Transverse colon (tissue), 4 donors: ENCODE measurements around the gene PPDPF. TPM values are rescaled to one million over a fixed set of nuclear protein-coding genes. Genes with fewer than 3 reads are reported as not detected.
A peak's percentile ranks its signal among the peaks of the same experiment; 100 is the strongest.

Experiments
- DNase-seq: peaks from one replicate; pipeline ENCODE4 v3.0.0-alpha.2; 2019
- H3K27ac ChIP-seq, 4 donors: fragments of 200-600 bp; sonication (generic); 2 replicates each; pipeline ENCODE4 v1.5.1; 2016 to 2018; ENCODE audit warnings: inconsistent platforms in 4 of 4
- H3K27me3 ChIP-seq: fragments of 200-600 bp; sonication (generic); 2 replicates; pipeline ENCODE4 v1.5.1; 2017; ENCODE audit warnings: inconsistent platforms
- H3K36me3 ChIP-seq, 4 donors: fragments of 200-600 bp; sonication (generic); 2 replicates each; pipeline ENCODE4 v1.5.1; 2017 to 2019; ENCODE audit warnings: inconsistent platforms in 4 of 4
- H3K4me1 ChIP-seq, 4 donors: fragments of 200-600 bp; sonication (generic); 2 replicates each; pipeline ENCODE4 v1.5.1; 2017 to 2020; ENCODE audit warnings: inconsistent platforms in 4 of 4
- H3K4me3 ChIP-seq, 4 donors: fragments of 200-600 bp; sonication (generic); 1 replicate in 1 of 4; 2 replicates in 3 of 4; pipeline versions ENCODE4 v1.5.1 to v1.6.1; 2017 to 2019; ENCODE audit warnings: inconsistent platforms in 4 of 4
- H3K9me3 ChIP-seq, 2 donors: fragments of 200-600 bp; sonication (generic); 2 replicates each; pipeline ENCODE4 v1.5.1; 2017 to 2019; ENCODE audit warnings: inconsistent platforms in 2 of 2
- EP300 ChIP-seq: sonication (generic); formaldehyde crosslinking; IDR thresholded peaks from one replicate; pipeline ENCODE4 v1.6.1; 2017; ENCODE audit warnings: antibody characterized with exemption, low read depth
- POLR2A ChIP-seq: fragments of 450-650 bp; IDR thresholded peaks from one replicate; pipeline ENCODE4 v1.6.1; 2016; ENCODE audit warnings: antibody characterized with exemption, mild to moderate bottlenecking, moderate library complexity
- POLR2AphosphoS5 ChIP-seq, 3 donors: sonication (generic); formaldehyde crosslinking; IDR thresholded peaks; one replicate each; pipeline ENCODE4 v1.6.1; 2016; ENCODE audit warnings: antibody characterized with exemption in 3 of 3
- WGBS, 2 donors: methylation state at CpG; one replicate each; pipeline ENCODE4 v1.1.5; 2018; ENCODE audit warnings: low coverage in 1 of 2; 5-methylcytosine and 5-hydroxymethylcytosine counted together
- in situ Hi-C, 4 donors: fragments of 200-750 bp; cut with MboI; loops; one replicate each; pipeline versions ENCODE4 v1.15.0 to v1.15.1; 2017; ENCODE audit warnings: low sequenced_read_pairs in 3 of 4, low pct_ligation_motif_present in 1 of 4, low pct_unique_long_range_greater_than_20kb in 1 of 4
- intact Hi-C: fragments of 100-400 bp; cut with DNase I; formaldehyde crosslinking; loops from one replicate; pipeline ENCODE4 v1.15.1; 2023; ENCODE audit warnings: low total_unique reads
- total RNA-seq, 4 donors: library from RNA; depleted of rRNA; stranded (reverse); fragments of >200 nt; gene quantifications; one replicate each; pipeline ENCODE4 v1.1.0, GENCODE V29; 2016
- TF ChIP-seq, protein P1 (sequence below), 5 experiments: fragments of 200-600 bp in 3 of 5; fragments of 450-650 bp in 2 of 5; sonication (generic) in 3 of 5; IDR thresholded peaks; 1 replicate in 2 of 5; 2 replicates in 3 of 5; pipeline ENCODE4 v1.5.1; 2016 to 2017; ENCODE audit warnings: antibody characterized with exemption in 5 of 5, inconsistent platforms in 3 of 5, mild to moderate bottlenecking in 2 of 5, moderate library complexity in 1 of 5

PPDPF gene
- total RNA-seq, 4 donors from 2014 or later: 320 to 695 (median 517) TPM

DNA sequence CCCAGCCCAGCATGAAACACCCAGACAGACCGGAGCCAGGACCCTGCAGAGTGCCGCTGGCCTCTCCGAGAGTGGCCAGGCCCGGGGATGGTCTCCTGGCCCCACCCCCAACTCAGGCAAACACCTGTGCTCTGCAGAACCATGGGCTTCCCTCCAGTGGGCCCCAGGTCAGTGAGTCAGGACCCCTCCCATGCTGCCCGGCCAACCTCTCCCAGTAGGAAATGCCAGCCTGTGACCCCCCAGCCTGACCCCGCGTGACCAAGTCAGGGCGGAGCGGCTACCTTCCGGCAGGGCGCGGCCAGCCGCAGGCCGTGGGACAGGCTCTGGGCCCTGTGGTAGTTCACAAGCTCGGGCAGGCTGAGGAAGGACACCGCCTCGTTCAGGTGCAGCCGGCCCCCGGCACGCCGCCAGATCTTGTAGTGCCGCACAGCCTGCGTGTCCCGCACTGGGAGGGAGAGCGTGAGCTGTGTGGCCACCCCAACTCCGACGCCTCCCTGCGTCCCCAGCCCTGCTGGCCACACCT is 13.4 kb downstream of the PPDPF start:
- H3K27ac ChIP-seq: peak overlapping the region; percentile 85 to 97 (median 88)
- no peaks in the 10 kb centered on the region for H3K36me3 ChIP-seq
- intact Hi-C loops (loop anchor here (10.0 kb wide), 1 partner anchor 251 kb away; no protein-coding TSS in a partner anchor), in situ Hi-C loops (loop anchor here in 1 of 4 donors (25.0 kb wide), 1 partner anchor 103 kb away; the partner anchor contains the start of gene GMEB2)
- DNase-seq: peak; percentile 89
- no peaks in the 10 kb centered on the region for H3K9me3 ChIP-seq
- peak; percentile 41 to 93 (median 82) for TF ChIP-seq POLR2AphosphoS5 (IDR thresholded peaks at IDR 0.05)
- TF ChIP-seq, protein P1, sequence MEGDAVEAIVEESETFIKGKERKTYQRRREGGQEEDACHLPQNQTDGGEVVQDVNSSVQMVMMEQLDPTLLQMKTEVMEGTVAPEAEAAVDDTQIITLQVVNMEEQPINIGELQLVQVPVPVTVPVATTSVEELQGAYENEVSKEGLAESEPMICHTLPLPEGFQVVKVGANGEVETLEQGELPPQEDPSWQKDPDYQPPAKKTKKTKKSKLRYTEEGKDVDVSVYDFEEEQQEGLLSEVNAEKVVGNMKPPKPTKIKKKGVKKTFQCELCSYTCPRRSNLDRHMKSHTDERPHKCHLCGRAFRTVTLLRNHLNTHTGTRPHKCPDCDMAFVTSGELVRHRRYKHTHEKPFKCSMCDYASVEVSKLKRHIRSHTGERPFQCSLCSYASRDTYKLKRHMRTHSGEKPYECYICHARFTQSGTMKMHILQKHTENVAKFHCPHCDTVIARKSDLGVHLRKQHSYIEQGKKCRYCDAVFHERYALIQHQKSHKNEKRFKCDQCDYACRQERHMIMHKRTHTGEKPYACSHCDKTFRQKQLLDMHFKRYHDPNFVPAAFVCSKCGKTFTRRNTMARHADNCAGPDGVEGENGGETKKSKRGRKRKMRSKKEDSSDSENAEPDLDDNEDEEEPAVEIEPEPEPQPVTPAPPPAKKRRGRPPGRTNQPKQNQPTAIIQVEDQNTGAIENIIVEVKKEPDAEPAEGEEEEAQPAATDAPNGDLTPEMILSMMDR (IDR thresholded peaks at IDR 0.05): no peak
- TF ChIP-seq EP300: no peak
- peak; percentile 82 for TF ChIP-seq POLR2A
- H3K4me3 ChIP-seq: no peak overlapping the region
- H3K27me3 ChIP-seq: peaks cover 10% of the 10 kb centered on the region
- H3K4me1 ChIP-seq: peaks cover 14 to 54% (median 34%) of the 10 kb centered on the region in 4 donors
- WGBS, 2 donors: 55% methylated on average over 13 of the region's 28 CpGs; no CpG with 5 or more reads in 1 of the 2 donors

DNA sequence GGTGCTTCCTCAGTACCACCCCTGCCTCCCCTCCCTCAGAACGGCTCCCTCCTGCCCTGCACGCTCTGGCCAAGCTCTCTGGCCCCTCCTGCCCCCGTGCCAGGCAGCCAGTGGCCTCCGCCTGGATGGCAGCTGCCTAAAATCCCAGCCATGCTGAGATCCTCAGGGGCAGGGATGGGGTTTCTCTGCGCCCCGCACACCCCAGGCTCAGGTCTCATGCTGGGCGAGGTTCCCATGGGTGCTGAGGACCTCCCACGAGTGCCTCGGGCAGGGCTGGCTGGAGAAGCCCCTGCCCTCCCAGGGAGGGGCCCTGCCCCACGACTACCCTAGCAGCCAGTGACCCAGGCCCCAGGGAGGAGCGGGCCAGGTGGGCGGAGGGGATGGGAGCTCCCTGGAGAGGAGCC is 13.9 kb downstream of the PPDPF start:
- H3K27ac ChIP-seq: peak overlapping the region; percentile 85 to 97 (median 88)
- intact Hi-C loops (loop anchor here (10.0 kb wide), 1 partner anchor 250 kb away; no protein-coding TSS in a partner anchor), in situ Hi-C loops (loop anchor here in 1 of 4 donors (25.0 kb wide), 1 partner anchor 103 kb away; the partner anchor contains the start of gene GMEB2)
- 60% methylated on average over 10 of the region's 12 CpGs; no CpG with 5 or more reads in 1 of the 2 donors for WGBS, 2 donors
- peaks cover 15 to 59% (median 38%) of the 10 kb centered on the region in 4 donors for H3K4me1 ChIP-seq
- no peaks in the 10 kb centered on the region for H3K36me3 ChIP-seq
- peak overlapping the region in 1 of 4 donors; percentile 5 for H3K4me3 ChIP-seq
- H3K9me3 ChIP-seq: no peaks in the 10 kb centered on the region
- H3K27me3 ChIP-seq: peaks cover 10% of the 10 kb centered on the region
- TF ChIP-seq POLR2A (peak; percentile 0), POLR2AphosphoS5 (IDR thresholded peaks at IDR 0.05) (no peak), EP300 (no peak)
- DNase-seq: no peak

DNA sequence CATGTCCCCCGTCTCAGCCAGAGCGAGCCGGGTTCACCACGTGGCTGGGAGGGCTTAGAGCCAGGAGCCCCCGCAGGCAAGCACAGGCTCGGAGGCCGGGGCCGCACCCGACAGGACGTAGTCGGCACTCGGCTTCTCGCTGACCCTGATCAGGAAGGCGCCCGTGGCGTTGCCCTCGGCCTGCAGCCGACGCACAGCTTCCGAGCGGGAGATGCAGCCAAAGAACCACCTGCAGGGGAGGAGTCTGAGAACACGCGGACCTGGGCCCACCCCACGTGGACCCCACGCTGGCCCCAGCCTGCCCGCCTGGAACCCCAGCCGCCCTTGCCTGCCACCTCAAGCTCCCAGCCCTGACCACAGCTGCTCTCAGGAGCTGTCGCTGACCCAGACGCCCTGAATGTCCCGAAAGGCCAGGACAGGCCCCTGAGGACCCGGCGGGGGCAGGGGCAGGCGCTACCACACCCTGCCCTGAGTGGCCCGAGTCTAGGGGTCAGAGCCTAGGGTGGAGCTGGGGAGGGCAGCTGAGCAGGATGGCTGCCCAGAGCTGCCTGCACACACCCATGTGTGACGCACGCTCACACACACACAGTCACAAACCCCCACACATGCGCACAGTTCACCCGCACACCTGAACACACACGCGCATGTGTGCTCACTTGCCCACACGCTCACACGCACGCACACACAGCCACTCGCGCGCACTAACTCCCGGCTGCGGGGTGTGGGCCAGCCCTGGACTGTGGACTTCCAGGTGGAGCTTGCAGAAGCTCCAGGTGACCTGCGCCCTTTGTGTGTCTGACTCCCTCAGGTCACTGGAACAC is 14.5 kb downstream of the PPDPF start:
- Histone ChIP-seq H3K9me3 (no peaks in the 10 kb centered on the region), H3K4me3 (peak overlapping the region in 2 of 4 donors; percentile 5 to 6), H3K4me1 (peaks cover 16 to 61% (median 38%) of the 10 kb centered on the region in 4 donors), H3K36me3 (no peaks in the 10 kb centered on the region), H3K27me3 (peaks cover 10% of the 10 kb centered on the region), H3K27ac (peak overlapping the region; percentile 85 to 97 (median 88))
- 24% methylated on average over 37 of the region's 49 CpGs; no CpG with 5 or more reads in 1 of the 2 donors for whole genome bisulfite sequencing, 2 donors
- intact Hi-C loops: loop anchor here (5.0 to 10.0 kb wide), 2 partner anchors 250 to 437 kb away; no protein-coding TSS in a partner anchor
- peak; percentile 28 for TF ChIP-seq EP300
- TF ChIP-seq POLR2A: peak; percentile 78
- TF ChIP-seq, protein P1 (IDR thresholded peaks at IDR 0.05): no peak
- TF ChIP-seq POLR2AphosphoS5 (IDR thresholded peaks at IDR 0.05): peak; percentile 53 to 91 (median 80)
- DNase-seq: peak; percentile 90
- in situ Hi-C loops: loop anchor here in 1 of 4 donors (25.0 kb wide), 1 partner anchor 102 kb away; the partner anchor contains the start of gene GMEB2

DNA sequence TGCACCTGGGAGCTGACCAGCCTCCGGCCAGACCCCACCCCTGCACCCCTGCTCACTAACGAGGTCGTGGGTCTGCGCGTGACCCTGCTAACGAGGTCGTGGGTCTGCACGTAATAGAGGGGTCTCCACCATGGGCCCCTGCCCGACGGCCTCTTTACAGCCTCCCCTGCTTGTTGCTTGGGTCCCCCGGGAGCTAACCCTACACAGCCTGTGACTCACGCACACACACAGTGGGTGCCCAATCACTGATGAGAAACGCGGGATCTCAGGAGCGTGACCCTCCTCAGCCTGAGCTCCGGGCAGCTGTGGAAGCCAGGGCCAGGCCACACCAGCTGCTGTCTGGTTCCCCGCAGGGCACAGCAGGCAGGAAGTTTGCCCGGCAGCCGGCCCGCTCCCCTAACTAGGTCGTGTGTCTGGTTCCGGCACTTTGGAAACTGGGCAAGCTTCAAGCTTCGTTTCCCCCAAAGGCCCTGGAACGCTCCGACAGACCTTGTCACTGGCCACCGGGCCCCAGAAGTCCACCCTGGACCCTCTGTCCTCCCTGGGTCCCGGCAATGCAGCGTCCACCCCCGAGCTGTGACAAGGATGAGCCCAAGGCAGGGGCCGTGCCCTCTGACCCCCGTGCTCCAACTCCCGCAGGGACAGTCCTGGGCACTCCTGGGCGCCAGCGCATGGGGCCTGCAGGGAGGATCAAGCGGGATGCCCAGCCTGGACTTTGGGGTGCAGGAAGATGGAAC is 15.8 kb downstream of the PPDPF start:
- peaks cover 16 to 55% (median 39%) of the 10 kb centered on the region in 4 donors for H3K4me1 ChIP-seq
- H3K4me3 ChIP-seq: peak overlapping the region; percentile 14 to 56 (median 46)
- no peaks in the 10 kb centered on the region for H3K36me3 ChIP-seq
- no peak for TF ChIP-seq EP300
- peak; percentile 38 for TF ChIP-seq POLR2A
- peak in 2 of 3 donors; percentile 31 to 45 for TF ChIP-seq POLR2AphosphoS5 (IDR thresholded peaks at IDR 0.05)
- TF ChIP-seq, protein P1 (IDR thresholded peaks at IDR 0.05): no peak
- peaks cover 10% of the 10 kb centered on the region for H3K27me3 ChIP-seq
- intact Hi-C loops: loop anchor here (5.0 to 10.0 kb wide), 2 partner anchors 248 to 436 kb away; no protein-coding TSS in a partner anchor
- H3K27ac ChIP-seq: peak overlapping the region; percentile 89 to 98 (median 96)
- peak; percentile 46 for DNase-seq
- 46% methylated on average over 25 of the region's 35 CpGs; no CpG with 5 or more reads in 1 of the 2 donors for WGBS, 2 donors
- in situ Hi-C loops: loop anchor here in 1 of 4 donors (25.0 kb wide), 1 partner anchor 101 kb away; the partner anchor contains the start of gene GMEB2
- no peaks in the 10 kb centered on the region for H3K9me3 ChIP-seq
